ENCODE measurements around the gene CERS5.

The CERS5 gene

DNA sequence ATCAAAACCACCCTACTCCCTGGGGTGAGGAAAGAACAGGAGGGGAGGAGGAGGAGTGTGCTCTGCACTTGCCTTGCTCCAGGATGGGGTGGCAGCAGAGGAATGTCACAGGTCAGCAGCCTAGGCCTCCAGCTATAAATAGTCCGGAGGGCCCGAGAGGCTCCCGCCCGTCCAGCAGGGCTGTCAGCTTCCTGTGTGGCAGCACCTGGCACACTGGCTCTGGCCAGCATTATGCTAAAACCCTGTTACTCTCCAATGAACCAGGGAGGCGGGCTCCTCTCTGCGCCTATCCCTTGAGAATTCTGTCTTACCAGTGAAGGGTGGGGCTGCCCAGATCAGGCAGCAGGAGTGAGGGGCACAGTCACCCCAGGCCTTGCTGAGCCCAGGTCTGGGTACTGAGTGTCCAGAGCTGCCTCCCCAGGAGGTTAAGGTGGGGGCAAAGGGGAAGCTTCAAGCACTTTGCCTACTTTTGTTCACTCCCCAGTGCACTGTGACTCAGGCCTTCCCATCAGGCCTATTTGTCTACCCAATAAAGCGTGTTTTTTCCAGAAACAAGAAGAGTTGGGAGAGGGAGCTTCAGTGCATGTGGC, 56.3 kb downstream of the CERS5 start:
- no peak for DNase-seq (ENCODE audit: extremely low spot score)
- CTCF ChIA-PET = interaction anchor here (0.5 to 3.8 kb wide), 15 partner anchors 9 to 1870 kb away, joined by 3 to 33 read pairs (median 5); partner anchors contain the start of genes CERS5 and SMARCD1

DNA sequence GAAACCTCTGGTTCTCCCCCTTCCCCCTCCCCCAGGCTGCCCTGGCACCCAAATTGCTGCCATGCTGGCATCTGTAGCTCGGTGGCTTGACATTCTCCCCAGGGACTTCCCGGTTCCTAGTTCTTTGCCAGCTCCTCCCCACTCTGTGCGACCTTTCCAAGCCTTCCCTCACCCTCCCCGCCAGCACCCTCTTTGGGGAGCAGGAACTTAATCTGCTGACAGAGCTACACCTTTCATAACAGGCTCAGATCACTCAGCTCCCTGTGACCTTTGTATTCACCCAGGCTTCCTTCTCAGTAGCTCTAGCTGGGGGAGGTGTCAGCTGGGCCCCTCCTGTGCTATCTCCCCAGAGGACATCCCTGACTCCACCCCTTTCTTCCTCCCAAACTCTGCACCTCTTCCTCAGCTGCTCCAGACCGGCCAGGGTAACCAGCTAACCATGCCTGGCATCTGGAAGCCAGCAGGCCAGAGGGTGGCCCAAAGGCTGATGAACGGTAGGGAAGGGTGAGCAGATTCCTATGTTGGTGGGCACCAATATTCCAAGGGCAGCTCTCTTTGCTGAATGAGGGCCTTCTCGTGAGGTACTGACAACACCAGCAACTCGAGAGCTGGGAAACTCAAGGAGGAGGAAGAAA, 56.9 kb downstream of the CERS5 start:
- ChIA-PET POLR2A (interaction anchor here (0.9 to 4.6 kb wide), 7 partner anchors 11 to 85 kb away, joined by 3 to 56 read pairs (median 7); partner anchors contain the start of genes CERS5, RACGAP1 and SMARCD1), CTCF (interaction anchor here (0.5 to 3.8 kb wide), 8 partner anchors 8 to 1870 kb away, joined by 3 to 33 read pairs (median 7); partner anchors contain the start of gene SMARCD1)
- DNase-seq (ENCODE audit: extremely low spot score) = no peak
- no peak for TF ChIP-seq HDGF (IDR thresholded peaks at IDR 0.05; ENCODE audit: borderline replicate concordance)
- no peak for TF ChIP-seq SP1 (IDR thresholded peaks at IDR 0.05)
- TF ChIP-seq, protein P1, sequence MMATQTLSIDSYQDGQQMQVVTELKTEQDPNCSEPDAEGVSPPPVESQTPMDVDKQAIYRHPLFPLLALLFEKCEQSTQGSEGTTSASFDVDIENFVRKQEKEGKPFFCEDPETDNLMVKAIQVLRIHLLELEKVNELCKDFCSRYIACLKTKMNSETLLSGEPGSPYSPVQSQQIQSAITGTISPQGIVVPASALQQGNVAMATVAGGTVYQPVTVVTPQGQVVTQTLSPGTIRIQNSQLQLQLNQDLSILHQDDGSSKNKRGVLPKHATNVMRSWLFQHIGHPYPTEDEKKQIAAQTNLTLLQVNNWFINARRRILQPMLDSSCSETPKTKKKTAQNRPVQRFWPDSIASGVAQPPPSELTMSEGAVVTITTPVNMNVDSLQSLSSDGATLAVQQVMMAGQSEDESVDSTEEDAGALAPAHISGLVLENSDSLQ (IDR thresholded peaks at IDR 0.05) = no peak

More for the DNA sequence above, 56.3 kb downstream of the CERS5 start:
- POLR2A ChIA-PET = interaction anchor here (0.9 to 4.6 kb wide), 8 partner anchors 11 to 85 kb away, joined by 3 to 56 read pairs (median 6); partner anchors contain the start of genes CERS5, RACGAP1 and SMARCD1
- no peak for TF ChIP-seq HDGF (IDR thresholded peaks at IDR 0.05; ENCODE audit: borderline replicate concordance)
- TF ChIP-seq L3MBTL2 (conservative IDR thresholded peaks at IDR 0.05) = no peak
- TF ChIP-seq LEF1 (IDR thresholded peaks at IDR 0.05; ENCODE audit: borderline replicate concordance) = no peak
- TF ChIP-seq ELF4 (IDR thresholded peaks at IDR 0.05) = no peak
- no peak for TF ChIP-seq NFRKB (IDR thresholded peaks at IDR 0.05)
- no peak for TF ChIP-seq SUZ12 (IDR thresholded peaks at IDR 0.05)
- TF ChIP-seq SP1 (IDR thresholded peaks at IDR 0.05) = no peak
- TF ChIP-seq ZNF384 (IDR thresholded peaks at IDR 0.05) = no peak
- TF ChIP-seq, protein P1 (IDR thresholded peaks at IDR 0.05) = no peak
- no peak for TF ChIP-seq FOXA1 (IDR thresholded peaks at IDR 0.05)
- TF ChIP-seq FOXK2 (IDR thresholded peaks at IDR 0.05) = no peak
- TF ChIP-seq CTBP1 (IDR thresholded peaks at IDR 0.05; ENCODE audit: borderline replicate concordance) = no peak
- TF ChIP-seq TARDBP (IDR thresholded peaks at IDR 0.05) = no peak
- TF ChIP-seq FOXM1 (IDR thresholded peaks at IDR 0.05; ENCODE audit: borderline replicate concordance) = no peak
- no peak for TF ChIP-seq BHLHE40 (IDR thresholded peaks at IDR 0.05; ENCODE audit: borderline replicate concordance)
- no peak for TF ChIP-seq ARNT (IDR thresholded peaks at IDR 0.05)

DNA sequence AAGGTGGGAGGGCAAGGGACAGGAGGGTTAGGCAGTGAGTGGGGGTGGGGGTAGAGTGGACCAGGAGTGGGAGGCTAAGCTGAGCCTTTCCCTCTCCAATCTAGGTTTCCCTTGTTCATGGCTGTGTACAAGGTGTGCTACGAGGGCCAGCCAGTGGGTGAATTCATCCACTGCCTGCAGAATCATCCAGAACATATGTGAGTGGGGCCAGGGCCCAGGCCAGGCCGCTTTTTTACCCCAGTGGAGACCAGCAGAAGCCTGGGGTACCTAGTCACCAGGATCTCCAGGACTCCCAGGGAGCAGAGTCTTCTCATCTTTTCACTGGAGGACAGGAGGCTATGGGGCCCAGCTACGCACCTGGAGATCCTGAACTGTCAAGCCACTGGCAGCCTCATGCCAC, 57.9 kb downstream of the CERS5 start:
- TF ChIP-seq FOXA1 (IDR thresholded peaks at IDR 0.05) (no peak), LEF1 (IDR thresholded peaks at IDR 0.05; ENCODE audit: borderline replicate concordance) (no peak), L3MBTL2 (conservative IDR thresholded peaks at IDR 0.05) (no peak), ZNF384 (IDR thresholded peaks at IDR 0.05) (no peak), ELF4 (IDR thresholded peaks at IDR 0.05) (no peak), TARDBP (IDR thresholded peaks at IDR 0.05) (no peak), SP1 (IDR thresholded peaks at IDR 0.05) (no peak), CTBP1 (IDR thresholded peaks at IDR 0.05; ENCODE audit: borderline replicate concordance) (no peak), SUZ12 (IDR thresholded peaks at IDR 0.05) (no peak), FOXM1 (IDR thresholded peaks at IDR 0.05; ENCODE audit: borderline replicate concordance) (no peak), FOXK2 (IDR thresholded peaks at IDR 0.05) (no peak), NFRKB (IDR thresholded peaks at IDR 0.05) (no peak), BHLHE40 (IDR thresholded peaks at IDR 0.05; ENCODE audit: borderline replicate concordance) (no peak), ARNT (IDR thresholded peaks at IDR 0.05) (no peak), HDGF (IDR thresholded peaks at IDR 0.05; ENCODE audit: borderline replicate concordance) (no peak)
- TF ChIP-seq, protein P1 (IDR thresholded peaks at IDR 0.05) = no peak
- DNase-seq (ENCODE audit: extremely low spot score) = no peak
- CTCF ChIA-PET = interaction anchor here (3.5 to 3.8 kb wide), 2 partner anchors 8 to 25 kb away, joined by 16 to 33 read pairs; partner anchors contain the start of gene SMARCD1
- POLR2A ChIA-PET = interaction anchor here (1.0 to 4.6 kb wide), 4 partner anchors 13 to 58 kb away, joined by 3 to 56 read pairs (median 31); partner anchors contain the start of genes CERS5 and SMARCD1

DNA sequence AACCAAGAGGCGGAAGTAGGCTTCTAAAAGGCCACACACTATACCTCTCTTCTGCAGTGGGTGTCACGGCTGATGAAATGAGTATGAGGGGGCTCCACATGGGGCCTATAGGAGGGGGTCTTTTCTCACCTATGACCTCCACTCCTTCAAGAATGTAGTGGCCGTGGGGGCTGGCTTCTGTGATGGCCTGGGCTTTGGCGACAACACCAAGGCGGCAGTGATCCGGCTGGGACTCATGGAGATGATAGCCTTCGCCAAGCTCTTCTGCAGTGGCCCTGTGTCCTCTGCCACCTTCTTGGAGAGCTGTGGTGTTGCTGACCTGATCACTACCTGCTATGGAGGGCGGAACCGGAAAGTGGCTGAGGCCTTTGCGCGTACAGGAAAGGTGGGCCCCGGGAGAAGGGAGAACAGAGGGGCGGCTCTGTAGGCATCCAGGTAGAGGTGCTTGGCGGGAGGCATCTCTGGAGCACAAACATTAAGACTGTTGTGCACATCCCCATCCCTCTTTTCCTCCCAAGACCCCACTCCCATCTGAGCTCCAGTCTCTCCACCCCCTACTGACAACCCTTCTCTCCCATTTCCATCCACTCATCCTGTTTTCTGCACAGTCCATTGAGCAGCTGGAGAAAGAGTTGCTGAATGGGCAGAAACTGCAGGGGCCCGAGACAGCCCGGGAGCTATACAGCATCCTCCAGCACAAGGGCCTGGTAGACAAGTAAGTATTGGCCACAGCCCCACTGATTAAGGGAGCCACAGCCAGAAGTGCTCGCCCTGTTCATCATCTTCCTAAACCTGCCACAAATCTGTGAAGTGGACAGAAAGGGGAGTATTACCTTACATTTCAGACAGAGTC, 59.5 kb downstream of the CERS5 start:
- ChIA-PET CTCF (no interaction called here), POLR2A (interaction anchor here (0.8 to 1.2 kb wide), 2 partner anchors 23 to 60 kb away, joined by 4 to 5 read pairs; partner anchors contain the start of genes CERS5 and SMARCD1)
- DNase-seq (ENCODE audit: extremely low spot score) = no peak
- TF ChIP-seq HDGF (IDR thresholded peaks at IDR 0.05; ENCODE audit: borderline replicate concordance) = no peak
- TF ChIP-seq ELF4 (IDR thresholded peaks at IDR 0.05) = no peak
- TF ChIP-seq FOXM1 (IDR thresholded peaks at IDR 0.05; ENCODE audit: borderline replicate concordance) = no peak
- TF ChIP-seq SUZ12 (IDR thresholded peaks at IDR 0.05) = no peak
- TF ChIP-seq NFRKB (IDR thresholded peaks at IDR 0.05) = no peak
- TF ChIP-seq BHLHE40 (IDR thresholded peaks at IDR 0.05; ENCODE audit: borderline replicate concordance) = no peak
- no peak for TF ChIP-seq ARNT (IDR thresholded peaks at IDR 0.05)
- no peak for TF ChIP-seq FOXA1 (IDR thresholded peaks at IDR 0.05)

DNA sequence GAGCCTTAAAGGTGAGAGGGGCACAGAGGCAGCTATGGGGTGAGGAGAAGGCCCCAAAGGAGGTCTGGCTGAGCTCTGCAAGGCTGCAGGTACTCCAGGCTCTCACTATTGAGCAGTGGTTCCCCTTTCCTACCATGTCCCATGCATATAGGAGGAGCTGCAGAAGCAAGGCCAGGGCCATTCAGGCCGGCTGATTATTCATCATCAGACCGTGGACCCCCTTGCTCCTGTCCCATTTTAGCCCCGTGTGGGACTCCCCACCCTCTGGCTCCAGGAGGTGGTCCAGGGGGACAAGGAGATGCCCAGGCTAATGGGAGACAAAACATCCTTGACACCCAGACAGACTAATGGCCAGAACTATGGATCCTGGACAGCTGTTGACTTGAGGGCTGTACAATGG, 60.3 kb downstream of the CERS5 start:
- ChIA-PET CTCF (no interaction called here), POLR2A (interaction anchor here (1.0 kb wide), 1 partner anchor 22 kb away, joined by 6 read pairs; the partner anchor contains the start of gene SMARCD1)
- no peak for DNase-seq (ENCODE audit: extremely low spot score)
- TF ChIP-seq ARNT (IDR thresholded peaks at IDR 0.05) = no peak
- TF ChIP-seq L3MBTL2 (conservative IDR thresholded peaks at IDR 0.05) = no peak
- no peak for TF ChIP-seq CTBP1 (IDR thresholded peaks at IDR 0.05; ENCODE audit: borderline replicate concordance)
- TF ChIP-seq SP1 (IDR thresholded peaks at IDR 0.05) = no peak
- no peak for TF ChIP-seq NFRKB (IDR thresholded peaks at IDR 0.05)
- TF ChIP-seq HDGF (IDR thresholded peaks at IDR 0.05; ENCODE audit: borderline replicate concordance) = no peak
- TF ChIP-seq SUZ12 (IDR thresholded peaks at IDR 0.05) = no peak
- TF ChIP-seq FOXA1 (IDR thresholded peaks at IDR 0.05) = no peak

Data from HEK293T (cell line).